Neural progenitor cell (in vitro differentiated cells): ENCODE measurements around the gene CTSD. TPM values are rescaled to one million over a fixed set of nuclear protein-coding genes. Genes with fewer than 3 reads are reported as not detected.
A peak's percentile ranks its signal among the peaks of the same experiment; 100 is the strongest.

Experiments
- DNase-seq: peaks from one replicate; pipeline ENCODE4 v3.0.0-alpha.2; 2016; ENCODE audit warnings: low spot score
- H2AFZ ChIP-seq: fragments of 200-600 bp; sonication (generic); replicated peaks from 2 replicates; pipeline ENCODE4 v1.6.1; 2016; ENCODE audit warnings: antibody characterized with exemption
- H3F3A ChIP-seq: fragments of 200-600 bp; sonication (generic); 2 replicates; pipeline ENCODE4 v1.6.1; 2016; ENCODE audit warnings: antibody characterized with exemption, low read depth
- H3K27ac ChIP-seq: fragments of 200-600 bp; sonication (generic); 2 replicates; pipeline ENCODE4 v1.5.1; 2016; ENCODE audit warnings: mild to moderate bottlenecking
- H3K27me3 ChIP-seq: fragments of 200-600 bp; sonication (generic); 2 replicates; pipeline ENCODE4 v1.6.1; 2016; ENCODE audit warnings: mild to moderate bottlenecking, moderate library complexity
- H3K36me3 ChIP-seq: fragments of 200-600 bp; sonication (generic); 2 replicates; pipeline ENCODE4 v1.5.1; 2016
- H3K4me1 ChIP-seq: fragments of 200-600 bp; sonication (generic); 2 replicates; pipeline ENCODE4 v1.6.1; 2016; ENCODE audit warnings: mixed run types
- H3K4me2 ChIP-seq: fragments of 200-600 bp; sonication (generic); 2 replicates; pipeline ENCODE4 v1.6.1; 2016
- H3K4me3 ChIP-seq: fragments of 200-600 bp; sonication (generic); 2 replicates; pipeline ENCODE4 v1.5.1; 2016
- H3K79me2 ChIP-seq: fragments of 200-600 bp; sonication (generic); 2 replicates; pipeline ENCODE4 v1.6.1; 2016; ENCODE audit warnings: low read depth
- H3K9ac ChIP-seq: fragments of 200-600 bp; sonication (generic); 2 replicates; pipeline ENCODE4 v1.6.1; 2016
- H3K9me3 ChIP-seq: fragments of 200-600 bp; sonication (generic); 2 replicates; pipeline ENCODE4 v1.5.1; 2016; ENCODE audit warnings: low read depth
- H4K20me1 ChIP-seq: fragments of 200-600 bp; sonication (generic); 2 replicates; pipeline ENCODE4 v1.6.1; 2016; ENCODE audit warnings: low read depth
- H3K27ac Mint-ChIP-seq: 3 replicates; pipeline ENCODE4 v1.8.0; 2021; ENCODE audit warnings: mixed read lengths
- H3K27me3 Mint-ChIP-seq: 2 replicates; pipeline ENCODE4 v1.8.0; 2022; ENCODE audit warnings: low read depth, mild to moderate bottlenecking, inconsistent platforms, moderate library complexity, mixed read lengths; ENCODE audit not compliant: insufficient read depth
- H3K36me3 Mint-ChIP-seq: 3 replicates; pipeline ENCODE4 v1.8.0; 2021; ENCODE audit warnings: mixed read lengths
- H3K4me1 Mint-ChIP-seq: 3 replicates; pipeline ENCODE4 v1.8.0; 2021; ENCODE audit warnings: mixed read lengths
- H3K4me3 Mint-ChIP-seq: 3 replicates; pipeline ENCODE4 v1.8.0; 2021; ENCODE audit warnings: mild to moderate bottlenecking, moderate library complexity, mixed read lengths
- H3K9me3 Mint-ChIP-seq: 3 replicates; pipeline ENCODE4 v1.8.0; 2020; ENCODE audit warnings: mixed read lengths
- CTCF ChIP-seq: fragments of 200-600 bp; sonication (generic); IDR thresholded peaks from 2 replicates; pipeline ENCODE4 v1.5.1; 2017; ENCODE audit warnings: antibody characterized with exemption, mild to moderate bottlenecking
- EZH2 ChIP-seq: fragments of 200-600 bp; sonication (generic); IDR thresholded peaks from 2 replicates; pipeline ENCODE4 v1.6.1; 2017; ENCODE audit warnings: antibody characterized with exemption, mild to moderate bottlenecking, moderate library complexity
- EZH2phosphoT487 ChIP-seq: fragments of 200-600 bp; sonication (generic); IDR thresholded peaks from 2 replicates; pipeline ENCODE4 v1.6.1; 2017; ENCODE audit warnings: antibody characterized with exemption
- total RNA-seq: library from RNA; depleted of rRNA; stranded (reverse); fragments of >200 nt; gene quantifications from 2 replicates; pipeline ENCODE4 v1.2.3, GENCODE V29; 2015; ENCODE audit warnings: low replicate concordance

CTSD gene
- total RNA-seq, 1 donor from 2014 or later = 38.2 TPM

DNA sequence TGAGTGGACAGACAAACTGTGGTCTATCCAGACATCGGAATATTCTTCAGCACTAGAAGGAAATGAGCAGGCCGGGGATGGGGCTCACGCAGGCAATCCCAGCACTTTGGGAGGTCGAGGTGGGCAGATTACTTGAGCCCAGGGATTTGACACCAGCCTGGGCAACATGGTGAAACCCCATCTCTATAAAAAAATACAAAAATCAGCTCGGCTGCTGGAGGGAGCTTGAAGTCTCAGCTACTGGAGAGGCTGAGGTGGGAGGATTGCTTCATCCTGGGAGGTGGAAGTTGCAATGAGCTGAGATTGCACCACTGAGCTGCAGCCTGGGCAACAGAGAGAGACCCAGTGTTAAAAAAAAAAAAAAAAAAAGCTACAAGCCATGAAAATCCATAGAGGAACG is 8.0 kb upstream of the CTSD start:
- no peaks in the 10 kb centered on the region for H3K4me1 ChIP-seq
- no peak overlapping the region for H3K27ac ChIP-seq
- no peak overlapping the region for H2AFZ ChIP-seq
- Mint-ChIP-seq H3K4me3 (peak overlapping the region; percentile 74), H3K36me3 (peaks cover 4% of the 10 kb centered on the region), H3K27ac (peak overlapping the region; percentile 61), H3K9me3 (peaks cover 11% of the 10 kb centered on the region), H3K4me1 (peaks cover 29% of the 10 kb centered on the region), H3K27me3 (peaks cover 7% of the 10 kb centered on the region)
- TF ChIP-seq EZH2 (no peak), CTCF (no peak), EZH2phosphoT487 (no peak)
- no peaks in the 10 kb centered on the region for H4K20me1 ChIP-seq
- H3K9ac ChIP-seq = no peak overlapping the region
- H3F3A ChIP-seq = peaks cover 5% of the 10 kb centered on the region
- no peak overlapping the region for H3K4me2 ChIP-seq
- DNase-seq = no peak
- no peaks in the 10 kb centered on the region for H3K36me3 ChIP-seq
- H3K4me3 ChIP-seq = no peak overlapping the region
- H3K79me2 ChIP-seq = no peaks in the 10 kb centered on the region
- no peaks in the 10 kb centered on the region for H3K9me3 ChIP-seq
- H3K27me3 ChIP-seq = no peaks in the 10 kb centered on the region

- no peak for TF ChIP-seq CTCF
- no peak for TF ChIP-seq EZH2
- no peak for TF ChIP-seq EZH2phosphoT487
- Histone ChIP-seq H3K4me2 (no peak overlapping the region), H3K27ac (no peak overlapping the region), H3F3A (peaks cover 5% of the 10 kb centered on the region), H3K27me3 (no peaks in the 10 kb centered on the region), H3K79me2 (no peaks in the 10 kb centered on the region), H3K36me3 (no peaks in the 10 kb centered on the region), H3K4me3 (no peak overlapping the region), H3K9ac (no peak overlapping the region), H3K9me3 (no peaks in the 10 kb centered on the region), H4K20me1 (no peaks in the 10 kb centered on the region), H2AFZ (no peak overlapping the region), H3K4me1 (no peaks in the 10 kb centered on the region)
- peaks cover 10% of the 10 kb centered on the region for H3K9me3 Mint-ChIP-seq
- no peak overlapping the region for H3K27ac Mint-ChIP-seq
- H3K4me1 Mint-ChIP-seq = peaks cover 29% of the 10 kb centered on the region
- peaks cover 7% of the 10 kb centered on the region for H3K27me3 Mint-ChIP-seq
- peaks cover 3% of the 10 kb centered on the region for H3K36me3 Mint-ChIP-seq
- H3K4me3 Mint-ChIP-seq = no peak overlapping the region
- DNase-seq = no peak
Measured at GRCh38 chr11:1771273-1771672, 7.5 kb upstream of the CTSD start.

DNA sequence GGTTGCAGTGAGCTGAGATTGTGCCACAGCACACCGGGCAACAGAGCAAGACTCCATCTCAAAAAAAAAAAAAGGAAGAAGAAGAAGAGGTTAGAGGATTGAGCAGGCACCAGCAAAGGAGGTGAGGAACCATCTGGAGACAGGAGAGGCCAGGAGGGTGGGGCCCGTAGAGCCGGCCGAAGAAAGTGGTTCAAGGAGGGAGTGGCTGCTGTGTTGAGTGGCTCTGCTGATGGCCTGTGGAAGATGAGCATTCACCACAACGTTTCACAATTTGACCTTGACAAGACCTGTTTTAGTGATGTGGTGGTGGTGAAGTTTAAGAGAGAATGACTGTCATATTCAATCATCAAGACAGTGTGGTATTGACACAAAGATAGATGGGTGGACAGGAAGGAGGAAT is 6.8 kb upstream of the CTSD start:
- Histone ChIP-seq H3K4me1 (no peaks in the 10 kb centered on the region), H3K27ac (no peak overlapping the region), H3K36me3 (no peaks in the 10 kb centered on the region), H3F3A (peaks cover 5% of the 10 kb centered on the region), H3K9me3 (no peaks in the 10 kb centered on the region), H4K20me1 (no peaks in the 10 kb centered on the region), H3K79me2 (no peaks in the 10 kb centered on the region), H3K4me3 (no peak overlapping the region), H2AFZ (no peak overlapping the region), H3K9ac (no peak overlapping the region), H3K27me3 (no peaks in the 10 kb centered on the region), H3K4me2 (no peak overlapping the region)
- peaks cover 10% of the 10 kb centered on the region for H3K9me3 Mint-ChIP-seq
- no peak overlapping the region for H3K27ac Mint-ChIP-seq
- peaks cover 29% of the 10 kb centered on the region for H3K4me1 Mint-ChIP-seq
- peaks cover 9% of the 10 kb centered on the region for H3K27me3 Mint-ChIP-seq
- no peak overlapping the region for H3K4me3 Mint-ChIP-seq
- DNase-seq = no peak
- H3K36me3 Mint-ChIP-seq = peaks cover 3% of the 10 kb centered on the region
- TF ChIP-seq EZH2phosphoT487 = no peak
- no peak for TF ChIP-seq CTCF
- TF ChIP-seq EZH2 = no peak
